Measurements from ENCODE around the gene IRAK2. TPM values are rescaled to one million over a fixed set of nuclear protein-coding genes. Genes with fewer than 3 reads are reported as not detected.
"Not testable (repeated sequence)": the region's sequence is repeated elsewhere in the genome, so short reads cannot be mapped to it uniquely, and the experiment has no call there.

Gene IRAK2
- total RNA-seq, 1 donor from 2014 or later, result 1.4 TPM

DNA sequence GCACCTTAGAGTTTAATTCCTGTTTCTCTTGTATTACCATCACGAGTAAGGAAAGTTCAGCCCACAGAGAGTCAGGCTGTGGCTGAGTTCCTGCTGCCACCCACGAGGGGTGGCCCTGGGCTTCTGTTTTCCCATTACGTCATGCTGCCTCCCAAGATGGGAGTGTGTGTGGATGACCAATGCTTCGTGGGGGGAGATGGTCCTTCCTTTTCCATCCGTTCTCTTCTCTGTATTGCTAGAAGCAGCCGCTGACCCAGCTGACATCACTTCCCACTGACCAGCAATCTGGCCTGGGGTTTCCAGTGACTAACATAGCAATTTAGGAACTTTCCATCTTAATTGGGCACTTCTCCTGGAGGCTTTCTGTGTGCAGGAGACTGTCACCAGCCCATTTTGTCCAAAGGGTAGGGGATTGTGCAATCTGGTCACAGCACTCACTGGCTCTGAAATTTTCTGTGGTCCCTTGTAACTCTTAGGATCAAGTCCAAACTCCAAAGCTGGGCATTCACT is 9.3 kb downstream of the IRAK2 start:
- DNase-seq (ENCODE audit: extremely low spot score, unreplicated experiment), result no peak
- TF ChIP-seq, protein P1, sequence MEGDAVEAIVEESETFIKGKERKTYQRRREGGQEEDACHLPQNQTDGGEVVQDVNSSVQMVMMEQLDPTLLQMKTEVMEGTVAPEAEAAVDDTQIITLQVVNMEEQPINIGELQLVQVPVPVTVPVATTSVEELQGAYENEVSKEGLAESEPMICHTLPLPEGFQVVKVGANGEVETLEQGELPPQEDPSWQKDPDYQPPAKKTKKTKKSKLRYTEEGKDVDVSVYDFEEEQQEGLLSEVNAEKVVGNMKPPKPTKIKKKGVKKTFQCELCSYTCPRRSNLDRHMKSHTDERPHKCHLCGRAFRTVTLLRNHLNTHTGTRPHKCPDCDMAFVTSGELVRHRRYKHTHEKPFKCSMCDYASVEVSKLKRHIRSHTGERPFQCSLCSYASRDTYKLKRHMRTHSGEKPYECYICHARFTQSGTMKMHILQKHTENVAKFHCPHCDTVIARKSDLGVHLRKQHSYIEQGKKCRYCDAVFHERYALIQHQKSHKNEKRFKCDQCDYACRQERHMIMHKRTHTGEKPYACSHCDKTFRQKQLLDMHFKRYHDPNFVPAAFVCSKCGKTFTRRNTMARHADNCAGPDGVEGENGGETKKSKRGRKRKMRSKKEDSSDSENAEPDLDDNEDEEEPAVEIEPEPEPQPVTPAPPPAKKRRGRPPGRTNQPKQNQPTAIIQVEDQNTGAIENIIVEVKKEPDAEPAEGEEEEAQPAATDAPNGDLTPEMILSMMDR (conservative IDR thresholded peaks at IDR 0.05), result no peak
- no peaks in the 10 kb centered on the region for H3K4me1 Mint-ChIP-seq (ENCODE audit: unreplicated experiment)
- peaks cover under 1% of the 10 kb centered on the region for H3K9me3 Mint-ChIP-seq
- H3K4me3 Mint-ChIP-seq, result no peak overlapping the region
- H3K27ac Mint-ChIP-seq, result no peak overlapping the region
- H3K36me3 Mint-ChIP-seq, result no peaks in the 10 kb centered on the region
- no peaks in the 10 kb centered on the region for H3K27me3 Mint-ChIP-seq

DNA sequence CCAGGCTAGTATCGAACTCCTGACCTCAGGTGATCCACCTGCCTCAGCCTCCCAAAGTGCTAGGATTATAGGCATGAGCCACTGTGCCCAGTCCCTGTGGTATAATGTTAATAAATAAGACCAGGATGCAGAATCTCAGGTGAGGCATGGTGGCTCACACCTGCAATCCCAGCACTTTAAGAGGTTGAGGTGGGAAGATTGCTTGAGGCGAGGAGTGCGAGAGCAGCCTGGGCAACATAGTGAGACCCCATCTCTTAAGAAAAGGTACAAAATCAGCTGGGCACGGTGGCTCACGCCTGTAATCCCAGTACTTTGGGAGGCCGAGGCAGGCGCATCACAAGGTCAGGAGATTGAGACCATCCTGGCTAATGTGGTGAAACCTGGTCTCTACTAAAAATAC is 10.6 kb downstream of the IRAK2 start:
- not testable (repeated sequence) for H3K4me3 Mint-ChIP-seq

DNA sequence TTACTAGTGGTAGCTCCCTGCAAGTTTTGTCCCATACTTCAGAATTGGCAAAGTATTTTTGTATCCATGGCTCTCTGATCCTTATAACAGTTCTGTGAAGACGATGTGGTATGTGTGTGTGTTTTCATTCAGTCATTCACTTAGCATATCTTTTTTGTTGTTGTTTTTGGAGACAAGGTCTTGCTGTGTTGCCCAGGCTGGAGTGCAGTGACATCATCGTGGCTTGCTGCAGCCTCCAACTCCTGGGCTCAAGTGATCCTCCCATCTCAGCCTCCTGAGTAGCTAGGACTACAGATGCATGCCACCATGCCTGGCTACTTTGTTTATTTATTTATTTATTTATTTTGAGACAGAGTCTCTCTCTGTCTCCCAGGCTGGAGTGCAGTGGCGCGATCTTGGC is 11.4 kb downstream of the IRAK2 start:
- H3K4me3 Mint-ChIP-seq; DNase-seq (ENCODE audit: extremely low spot score, unreplicated experiment); H3K27me3 Mint-ChIP-seq; H3K4me1 Mint-ChIP-seq (ENCODE audit: unreplicated experiment); H3K27ac Mint-ChIP-seq; H3K36me3 Mint-ChIP-seq; H3K9me3 Mint-ChIP-seq: not testable (repeated sequence)

More for the DNA sequence above, 10.6 kb downstream of the IRAK2 start:
- H3K4me1 Mint-ChIP-seq (ENCODE audit: unreplicated experiment); H3K27me3 Mint-ChIP-seq; DNase-seq (ENCODE audit: extremely low spot score, unreplicated experiment); H3K9me3 Mint-ChIP-seq; H3K36me3 Mint-ChIP-seq; H3K27ac Mint-ChIP-seq: not testable (repeated sequence)

DNA sequence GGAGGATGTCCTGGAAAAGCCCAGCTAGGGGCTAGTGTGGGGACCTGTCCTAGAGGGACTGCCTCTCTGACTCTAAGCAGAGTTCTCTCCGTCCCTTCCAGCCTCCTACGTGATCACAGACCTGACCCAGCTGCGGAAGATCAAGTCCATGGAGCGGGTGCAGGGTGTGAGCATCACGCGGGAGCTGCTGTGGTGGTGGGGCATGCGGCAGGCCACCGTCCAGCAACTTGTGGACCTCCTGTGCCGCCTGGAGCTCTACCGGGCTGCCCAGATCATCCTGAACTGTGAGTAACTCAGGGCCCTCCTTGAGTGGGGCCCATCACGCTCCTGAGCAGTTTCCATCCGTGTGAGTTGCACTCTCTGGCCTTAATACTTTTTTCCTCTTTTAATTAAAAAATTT is 13.0 kb downstream of the IRAK2 start:
- H3K4me1 Mint-ChIP-seq (ENCODE audit: unreplicated experiment), result no peaks in the 10 kb centered on the region
- H3K9me3 Mint-ChIP-seq, result no peaks in the 10 kb centered on the region
- H3K27me3 Mint-ChIP-seq, result no peaks in the 10 kb centered on the region
- H3K27ac Mint-ChIP-seq, result no peak overlapping the region
- no peaks in the 10 kb centered on the region for H3K36me3 Mint-ChIP-seq
- H3K4me3 Mint-ChIP-seq, result no peak overlapping the region
- TF ChIP-seq, protein P1 (conservative IDR thresholded peaks at IDR 0.05), result no peak
- no peak for DNase-seq (ENCODE audit: extremely low spot score, unreplicated experiment)

DNA sequence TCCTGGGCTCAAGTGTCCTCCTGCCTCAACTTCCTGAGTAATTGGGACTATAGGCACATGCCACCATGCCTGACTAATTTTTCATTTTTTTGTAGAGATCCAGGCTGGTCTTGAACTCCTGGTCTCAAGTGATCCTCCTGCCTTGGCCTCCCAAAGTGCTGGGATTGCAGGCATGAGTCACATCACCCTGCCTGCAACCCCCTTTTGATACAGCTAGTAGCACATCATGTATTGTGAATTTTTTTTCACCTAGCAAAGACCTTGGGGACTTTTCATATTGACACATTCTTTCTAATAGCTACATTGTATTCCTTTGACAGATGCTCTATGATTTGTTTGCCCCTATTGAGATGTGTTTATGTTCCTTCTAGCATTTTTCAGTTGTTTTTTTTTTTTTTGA is 14.2 kb downstream of the IRAK2 start:
- no peak for DNase-seq (ENCODE audit: extremely low spot score, unreplicated experiment)
- Mint-ChIP-seq H3K27me3 (no peaks in the 10 kb centered on the region), H3K27ac (no peak overlapping the region), H3K36me3 (no peaks in the 10 kb centered on the region), H3K4me3 (no peak overlapping the region), H3K4me1 (ENCODE audit: unreplicated experiment) (no peaks in the 10 kb centered on the region), H3K9me3 (no peaks in the 10 kb centered on the region)
- TF ChIP-seq, protein P1 (conservative IDR thresholded peaks at IDR 0.05), result no peak

DNA sequence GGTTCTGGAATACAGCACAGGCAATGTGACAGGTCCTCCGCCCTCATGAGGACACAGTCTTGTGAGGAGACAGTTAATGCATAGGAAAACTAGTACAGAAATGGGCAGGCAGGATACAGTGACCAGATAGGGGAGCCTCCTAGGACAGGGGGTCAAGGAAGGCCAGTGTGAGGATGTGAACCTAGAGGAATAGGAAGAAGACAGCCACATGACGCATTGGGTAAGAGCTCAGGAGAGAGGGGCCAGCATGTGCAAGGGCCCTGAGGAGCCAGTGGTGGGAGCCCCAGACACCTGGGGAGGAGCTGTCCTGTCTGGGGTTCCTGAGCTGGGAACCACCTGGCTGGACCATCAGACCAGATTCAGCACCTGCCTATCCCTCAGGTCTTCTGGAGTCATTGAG is 15.6 kb downstream of the IRAK2 start:
- H3K27ac Mint-ChIP-seq, result no peak overlapping the region
- H3K4me3 Mint-ChIP-seq, result no peak overlapping the region
- DNase-seq (ENCODE audit: extremely low spot score, unreplicated experiment), result no peak
- H3K4me1 Mint-ChIP-seq (ENCODE audit: unreplicated experiment), result no peaks in the 10 kb centered on the region
- TF ChIP-seq, protein P1 (conservative IDR thresholded peaks at IDR 0.05), result no peak
- H3K36me3 Mint-ChIP-seq, result no peaks in the 10 kb centered on the region
- no peaks in the 10 kb centered on the region for H3K27me3 Mint-ChIP-seq
- no peaks in the 10 kb centered on the region for H3K9me3 Mint-ChIP-seq

DNA sequence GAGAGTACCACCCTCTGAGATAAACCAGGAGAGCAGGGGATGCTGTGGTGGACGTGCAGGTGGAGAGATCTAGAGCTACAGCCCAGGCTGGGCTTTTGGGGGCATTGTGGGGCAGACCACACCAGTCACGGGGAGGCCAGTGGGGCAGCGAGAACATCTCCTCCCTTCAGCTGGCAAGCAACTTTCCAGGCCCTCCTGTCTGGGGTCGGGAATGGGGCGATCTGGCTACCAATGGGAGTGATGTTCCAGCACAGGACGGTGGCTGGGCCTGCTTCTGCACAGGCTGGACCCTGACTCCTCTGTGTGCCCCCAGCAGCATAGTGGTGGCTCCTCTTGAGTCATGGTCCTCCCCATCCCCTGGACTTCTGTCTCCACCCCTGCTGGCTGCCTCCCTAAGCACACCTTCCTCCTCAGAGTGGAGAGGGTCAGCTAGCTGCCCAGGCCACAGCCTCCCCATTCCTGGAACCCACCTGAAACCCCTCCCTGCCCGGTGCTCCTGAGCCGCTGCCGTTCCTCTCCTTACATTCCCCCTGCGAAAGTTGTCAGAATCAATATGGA is 16.1 kb downstream of the IRAK2 start:
- Mint-ChIP-seq H3K27ac (no peak overlapping the region), H3K27me3 (no peaks in the 10 kb centered on the region), H3K4me1 (ENCODE audit: unreplicated experiment) (no peaks in the 10 kb centered on the region), H3K9me3 (no peaks in the 10 kb centered on the region), H3K4me3 (no peak overlapping the region), H3K36me3 (no peaks in the 10 kb centered on the region)
- TF ChIP-seq, protein P1 (conservative IDR thresholded peaks at IDR 0.05), result no peak
- DNase-seq (ENCODE audit: extremely low spot score, unreplicated experiment), result no peak
